Umbilical cord (tissue), 1 donor: ENCODE measurements around the gene CES3. TPM values are rescaled to one million over a fixed set of nuclear protein-coding genes. Genes with fewer than 3 reads are reported as not detected.

Source experiments
- total RNA-seq: library from RNA; depleted of rRNA; stranded (reverse); fragments of >200 nt; gene quantifications from one replicate; pipeline ENCODE4 v1.2.3, GENCODE V29; 2014; ENCODE audit warnings: low replicate concordance; ENCODE audit not compliant: insufficient read depth

Gene CES3
- total RNA-seq, 1 donor from 2014 or later, result 3.4 TPM

Other genes with a start within 250 kb of the CES3 start
- gene DYNC1LI2, start 209.7 kb upstream of the CES3 start, total RNA-seq, result 152 TPM
- 1.7 TPM for gene TERB1, start 159.7 kb upstream of the CES3 start, total RNA-seq
- 40.4 TPM for gene NAE1, start 130.3 kb upstream of the CES3 start, total RNA-seq
- not detected for gene CA7, start 116.9 kb upstream of the CES3 start, total RNA-seq
- 16.4 TPM for gene PDP2, start 80.8 kb upstream of the CES3 start, total RNA-seq
- not detected for gene CDH16, start 42.4 kb upstream of the CES3 start, total RNA-seq
- 19.0 TPM for gene RRAD, start 35.7 kb upstream of the CES3 start, total RNA-seq
- 72.5 TPM for gene CIAO2B, start 26.9 kb upstream of the CES3 start, total RNA-seq
- gene CES2, start 25.8 kb upstream of the CES3 start, total RNA-seq, result 53.7 TPM
- 4.1 TPM for gene CES4A, start 27.3 kb downstream of the CES3 start, total RNA-seq
- 51.3 TPM for gene CBFB, start 67.9 kb downstream of the CES3 start, total RNA-seq
- 18.5 TPM for gene PHAF1, start 148.7 kb downstream of the CES3 start, total RNA-seq
- 37.3 TPM for gene B3GNT9, start 189.7 kb downstream of the CES3 start, total RNA-seq
- gene TRADD, start 198.6 kb downstream of the CES3 start, total RNA-seq, result 10.8 TPM
- 9.6 TPM for gene FBXL8, start 198.7 kb downstream of the CES3 start, total RNA-seq
- 17.3 TPM for gene HSF4, start 203.5 kb downstream of the CES3 start, total RNA-seq
- gene NOL3, start 209.3 kb downstream of the CES3 start, total RNA-seq, result 17.1 TPM
- gene MATCAP1, start 222.7 kb downstream of the CES3 start, total RNA-seq, result 2.6 TPM
- 0.24 TPM for gene EXOC3L1, start 228.9 kb downstream of the CES3 start, total RNA-seq
- gene E2F4, start 230.9 kb downstream of the CES3 start, total RNA-seq, result 85.7 TPM
- gene ELMO3, start 237.9 kb downstream of the CES3 start, total RNA-seq, result not detected